ENCODE data around the gene SPX.

- TF ChIP-seq CTCF (IDR thresholded peaks at IDR 0.05) (no peak), POLR2A (IDR thresholded peaks at IDR 0.05) (no peak)
Measured at GRCh38 chr12:21500786-21501257, 25.3 kb upstream of the SPX start.
